Measurements from ENCODE around the gene ENPP6. TPM values are rescaled to one million over a fixed set of nuclear protein-coding genes. Genes with fewer than 3 reads are reported as not detected.
A peak's percentile ranks its signal among the peaks of the same experiment; 100 is the strongest.

Gene ENPP6
- total RNA-seq, 1 experiment from 2014 or later, result not detected

DNA sequence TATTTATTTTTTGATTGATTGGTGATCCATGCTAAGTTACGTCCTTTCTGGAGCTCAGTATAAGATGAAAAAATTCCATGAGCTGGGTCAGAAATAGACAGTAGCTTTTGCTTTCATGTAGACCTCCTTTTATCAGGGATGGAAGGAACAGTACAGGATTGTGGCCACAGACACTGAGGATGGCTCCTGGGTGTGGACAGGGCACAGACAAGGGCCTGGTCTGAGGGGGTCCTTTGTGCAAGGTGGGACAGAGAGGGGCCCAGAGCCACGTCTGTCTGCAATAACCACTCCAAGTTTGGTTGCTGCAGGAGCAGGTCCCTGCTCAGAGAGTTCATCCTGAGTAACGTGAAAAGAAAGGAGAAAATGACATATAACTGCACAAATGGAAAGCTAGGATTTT lies 127.1 kb downstream of the ENPP6 start:
- Mint-ChIP-seq H3K4me3 (ENCODE audit: unreplicated experiment) (no peak overlapping the region), H3K36me3 (ENCODE audit: insufficient read depth, unreplicated experiment) (no peaks in the 10 kb centered on the region), H3K27me3 (ENCODE audit: insufficient read depth, unreplicated experiment) (no peaks in the 10 kb centered on the region), H3K4me1 (ENCODE audit: insufficient read depth, unreplicated experiment) (no peaks in the 10 kb centered on the region), H3K27ac (ENCODE audit: low read depth, unreplicated experiment) (no peak overlapping the region), H3K9me3 (ENCODE audit: unreplicated experiment) (peaks cover 12% of the 10 kb centered on the region)
- DNase-seq (ENCODE audit: unreplicated experiment), result no peak
- POLR2A ChIA-PET, result no interaction called here
- BruUV-seq (replicated peaks), result no TSS peak
- intact Hi-C loops (cut with micrococcal nuclease), result no loop called here
- TF ChIP-seq, protein P1, sequence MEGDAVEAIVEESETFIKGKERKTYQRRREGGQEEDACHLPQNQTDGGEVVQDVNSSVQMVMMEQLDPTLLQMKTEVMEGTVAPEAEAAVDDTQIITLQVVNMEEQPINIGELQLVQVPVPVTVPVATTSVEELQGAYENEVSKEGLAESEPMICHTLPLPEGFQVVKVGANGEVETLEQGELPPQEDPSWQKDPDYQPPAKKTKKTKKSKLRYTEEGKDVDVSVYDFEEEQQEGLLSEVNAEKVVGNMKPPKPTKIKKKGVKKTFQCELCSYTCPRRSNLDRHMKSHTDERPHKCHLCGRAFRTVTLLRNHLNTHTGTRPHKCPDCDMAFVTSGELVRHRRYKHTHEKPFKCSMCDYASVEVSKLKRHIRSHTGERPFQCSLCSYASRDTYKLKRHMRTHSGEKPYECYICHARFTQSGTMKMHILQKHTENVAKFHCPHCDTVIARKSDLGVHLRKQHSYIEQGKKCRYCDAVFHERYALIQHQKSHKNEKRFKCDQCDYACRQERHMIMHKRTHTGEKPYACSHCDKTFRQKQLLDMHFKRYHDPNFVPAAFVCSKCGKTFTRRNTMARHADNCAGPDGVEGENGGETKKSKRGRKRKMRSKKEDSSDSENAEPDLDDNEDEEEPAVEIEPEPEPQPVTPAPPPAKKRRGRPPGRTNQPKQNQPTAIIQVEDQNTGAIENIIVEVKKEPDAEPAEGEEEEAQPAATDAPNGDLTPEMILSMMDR (IDR thresholded peaks at IDR 0.05; ENCODE audit: unreplicated experiment), result no peak
- CTCF ChIA-PET, result interaction anchor here (0.7 to 1.1 kb wide), 2 partner anchors 10 to 34 kb away, joined by 5 read pairs; no protein-coding TSS in a partner anchor

DNA sequence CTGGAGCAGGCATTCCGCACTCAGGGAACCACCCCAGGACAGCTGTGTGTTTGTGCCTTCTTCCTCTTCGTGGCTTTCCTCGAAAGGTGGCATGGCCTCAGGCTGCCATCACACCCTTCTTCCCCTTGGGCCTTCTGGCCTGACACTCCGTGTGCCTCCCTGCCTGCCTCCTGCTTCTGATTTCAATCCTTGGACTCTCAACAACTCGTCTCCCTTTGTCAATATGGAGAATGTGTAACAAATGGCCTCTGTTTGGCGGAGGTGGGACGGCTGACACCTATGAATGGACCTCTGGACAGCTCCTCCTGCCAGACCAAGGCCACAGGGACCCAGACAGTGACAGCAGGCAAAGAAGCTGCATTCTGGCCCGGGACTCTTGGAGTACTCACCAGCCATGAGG lies 137.0 kb downstream of the ENPP6 start:
- DNase-seq (ENCODE audit: unreplicated experiment), result no peak
- ChIA-PET CTCF (interaction anchor here (1.5 kb wide), 1 partner anchor 19 kb away, joined by 4 read pairs; no protein-coding TSS in a partner anchor), POLR2A (no interaction called here)
- H3K9me3 Mint-ChIP-seq (ENCODE audit: unreplicated experiment), result peaks cover 7% of the 10 kb centered on the region
- no peaks in the 10 kb centered on the region for H3K4me1 Mint-ChIP-seq (ENCODE audit: insufficient read depth, unreplicated experiment)
- no peaks in the 10 kb centered on the region for H3K27me3 Mint-ChIP-seq (ENCODE audit: insufficient read depth, unreplicated experiment)
- no TSS peak for BruUV-seq (replicated peaks)
- TF ChIP-seq, protein P1 (IDR thresholded peaks at IDR 0.05; ENCODE audit: unreplicated experiment), result no peak
- no peak overlapping the region for H3K4me3 Mint-ChIP-seq (ENCODE audit: unreplicated experiment)
- intact Hi-C loops (cut with micrococcal nuclease), result no loop called here
- no peak overlapping the region for H3K27ac Mint-ChIP-seq (ENCODE audit: low read depth, unreplicated experiment)
- no peaks in the 10 kb centered on the region for H3K36me3 Mint-ChIP-seq (ENCODE audit: insufficient read depth, unreplicated experiment)

DNA sequence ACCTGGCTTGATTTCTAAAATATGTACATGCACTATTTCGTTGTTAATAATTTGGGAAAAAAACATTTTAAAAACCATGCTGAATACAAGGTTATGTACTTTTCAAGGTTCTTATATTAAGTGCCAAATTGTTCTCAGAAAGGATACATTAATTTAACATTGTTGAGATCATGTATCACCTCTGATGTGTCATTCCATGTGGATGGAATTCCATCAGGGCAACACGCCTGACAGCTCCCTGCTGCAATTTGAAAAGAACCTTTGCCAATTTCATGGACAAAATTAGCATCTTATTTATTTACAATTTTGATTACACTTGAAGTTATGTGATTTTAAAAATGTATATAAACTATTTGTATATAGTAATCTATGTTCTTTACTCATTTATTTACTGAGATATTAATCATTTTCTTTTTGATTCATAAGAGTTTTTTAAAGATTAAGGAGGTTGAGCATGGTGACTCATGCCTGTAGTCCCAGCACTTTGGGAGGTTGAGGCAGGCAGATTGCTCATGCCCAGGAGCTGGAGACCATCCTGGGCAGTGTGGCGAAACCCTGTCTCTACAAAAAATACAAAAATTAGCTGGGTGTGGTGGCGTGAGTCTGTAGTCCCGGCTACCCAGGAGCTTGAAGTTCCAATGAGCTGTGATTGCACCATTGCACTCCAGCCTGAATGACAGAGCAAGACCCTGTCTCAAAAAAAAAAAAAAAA lies 142.8 kb downstream of the ENPP6 start:
- no TSS peak for BruUV-seq (replicated peaks)
- intact Hi-C loops (cut with micrococcal nuclease), result no loop called here
- ChIA-PET POLR2A (interaction anchor here (0.6 to 1.4 kb wide), 3 partner anchors 87 to 770 kb away, joined by 3 to 4 read pairs (median 3); no protein-coding TSS in a partner anchor), CTCF (no interaction called here)
- Mint-ChIP-seq H3K4me3 (ENCODE audit: unreplicated experiment) (no peak overlapping the region), H3K4me1 (ENCODE audit: insufficient read depth, unreplicated experiment) (no peaks in the 10 kb centered on the region), H3K9me3 (ENCODE audit: unreplicated experiment) (peaks cover 6% of the 10 kb centered on the region), H3K36me3 (ENCODE audit: insufficient read depth, unreplicated experiment) (no peaks in the 10 kb centered on the region), H3K27me3 (ENCODE audit: insufficient read depth, unreplicated experiment) (no peaks in the 10 kb centered on the region), H3K27ac (ENCODE audit: low read depth, unreplicated experiment) (no peak overlapping the region)
- TF ChIP-seq, protein P1 (IDR thresholded peaks at IDR 0.05; ENCODE audit: unreplicated experiment), result no peak
- DNase-seq (ENCODE audit: unreplicated experiment), result peak; percentile 19

DNA sequence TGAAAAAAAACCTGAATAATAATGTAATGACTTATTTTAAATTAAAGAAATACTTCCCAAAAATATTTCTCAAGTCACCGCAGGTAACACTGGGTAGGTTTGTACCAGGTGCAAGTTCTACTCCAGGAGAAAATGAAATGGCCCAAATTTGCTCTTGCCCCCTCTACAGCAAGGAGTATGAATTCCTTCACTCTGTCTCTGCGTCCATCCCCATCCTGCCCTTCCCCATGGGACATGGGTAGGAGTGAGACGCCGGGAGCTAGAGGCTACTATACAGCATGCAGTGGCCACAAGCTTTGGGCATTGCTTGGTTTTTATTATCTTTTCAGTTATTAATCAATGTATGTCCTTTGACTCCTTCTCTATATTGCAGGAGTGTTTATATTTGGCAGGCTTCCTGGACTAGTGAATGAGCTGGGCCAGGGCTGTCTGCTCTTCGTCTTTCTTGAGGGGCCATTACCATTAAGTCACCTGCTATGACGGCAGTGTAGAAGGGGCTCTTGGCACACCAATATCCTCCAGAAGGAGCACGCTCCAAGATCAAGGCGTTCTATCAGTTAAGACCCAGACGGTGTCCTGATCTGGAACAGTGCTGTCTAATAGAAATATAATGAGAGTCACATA lies 149.6 kb downstream of the ENPP6 start:
- BruUV-seq (replicated peaks), result no TSS peak
- DNase-seq (ENCODE audit: unreplicated experiment), result no peak
- no peak overlapping the region for H3K27ac Mint-ChIP-seq (ENCODE audit: low read depth, unreplicated experiment)
- H3K4me1 Mint-ChIP-seq (ENCODE audit: insufficient read depth, unreplicated experiment), result no peaks in the 10 kb centered on the region
- H3K27me3 Mint-ChIP-seq (ENCODE audit: insufficient read depth, unreplicated experiment), result no peaks in the 10 kb centered on the region
- POLR2A ChIA-PET, result no interaction called here
- no peaks in the 10 kb centered on the region for H3K36me3 Mint-ChIP-seq (ENCODE audit: insufficient read depth, unreplicated experiment)
- H3K9me3 Mint-ChIP-seq (ENCODE audit: unreplicated experiment), result no peaks in the 10 kb centered on the region
- TF ChIP-seq, protein P1 (IDR thresholded peaks at IDR 0.05; ENCODE audit: unreplicated experiment), result no peak
- CTCF ChIA-PET, result no interaction called here
- no peak overlapping the region for H3K4me3 Mint-ChIP-seq (ENCODE audit: unreplicated experiment)
- intact Hi-C loops (cut with micrococcal nuclease), result no loop called here

Measured in MCF 10A (cell line).